ENCODE measurements around the gene WEE1. TPM values are rescaled to one million over a fixed set of nuclear protein-coding genes. Genes with fewer than 3 reads are reported as not detected.

Gene WEE1
- total and polyA plus RNA-seq, 10 of the 15 experiments (the other 5 are each of a cell fraction or from before 2014, with no cell fraction given): 13.8 to 69.5 (median 45.4) TPM

DNA sequence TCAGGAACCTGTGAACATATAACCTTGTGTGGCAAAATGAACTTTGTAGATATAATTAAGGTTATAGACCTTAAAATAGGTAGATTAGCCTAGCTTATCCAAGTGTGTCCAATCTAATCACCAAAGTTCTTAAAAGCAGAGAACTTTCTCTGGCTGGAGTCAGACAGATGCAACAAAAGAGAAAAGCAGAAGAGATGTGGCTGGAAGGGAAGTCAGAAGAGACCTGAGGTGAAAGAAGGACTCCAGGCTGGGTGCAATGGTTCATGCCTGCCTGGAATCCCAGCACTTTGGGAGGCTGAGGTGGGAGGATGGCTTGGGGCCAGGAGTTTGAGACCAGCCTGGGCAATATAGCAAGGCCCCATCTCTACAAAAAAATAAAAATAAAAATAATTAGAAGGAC lies 51.0 kb downstream of the WEE1 start (continued):
- TF ChIP-seq, protein P1, sequence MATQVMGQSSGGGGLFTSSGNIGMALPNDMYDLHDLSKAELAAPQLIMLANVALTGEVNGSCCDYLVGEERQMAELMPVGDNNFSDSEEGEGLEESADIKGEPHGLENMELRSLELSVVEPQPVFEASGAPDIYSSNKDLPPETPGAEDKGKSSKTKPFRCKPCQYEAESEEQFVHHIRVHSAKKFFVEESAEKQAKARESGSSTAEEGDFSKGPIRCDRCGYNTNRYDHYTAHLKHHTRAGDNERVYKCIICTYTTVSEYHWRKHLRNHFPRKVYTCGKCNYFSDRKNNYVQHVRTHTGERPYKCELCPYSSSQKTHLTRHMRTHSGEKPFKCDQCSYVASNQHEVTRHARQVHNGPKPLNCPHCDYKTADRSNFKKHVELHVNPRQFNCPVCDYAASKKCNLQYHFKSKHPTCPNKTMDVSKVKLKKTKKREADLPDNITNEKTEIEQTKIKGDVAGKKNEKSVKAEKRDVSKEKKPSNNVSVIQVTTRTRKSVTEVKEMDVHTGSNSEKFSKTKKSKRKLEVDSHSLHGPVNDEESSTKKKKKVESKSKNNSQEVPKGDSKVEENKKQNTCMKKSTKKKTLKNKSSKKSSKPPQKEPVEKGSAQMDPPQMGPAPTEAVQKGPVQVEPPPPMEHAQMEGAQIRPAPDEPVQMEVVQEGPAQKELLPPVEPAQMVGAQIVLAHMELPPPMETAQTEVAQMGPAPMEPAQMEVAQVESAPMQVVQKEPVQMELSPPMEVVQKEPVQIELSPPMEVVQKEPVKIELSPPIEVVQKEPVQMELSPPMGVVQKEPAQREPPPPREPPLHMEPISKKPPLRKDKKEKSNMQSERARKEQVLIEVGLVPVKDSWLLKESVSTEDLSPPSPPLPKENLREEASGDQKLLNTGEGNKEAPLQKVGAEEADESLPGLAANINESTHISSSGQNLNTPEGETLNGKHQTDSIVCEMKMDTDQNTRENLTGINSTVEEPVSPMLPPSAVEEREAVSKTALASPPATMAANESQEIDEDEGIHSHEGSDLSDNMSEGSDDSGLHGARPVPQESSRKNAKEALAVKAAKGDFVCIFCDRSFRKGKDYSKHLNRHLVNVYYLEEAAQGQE (IDR thresholded peaks at IDR 0.05; ENCODE audit: low read depth, low read length): no peak
- TF ChIP-seq POLR2AphosphoS5 (IDR thresholded peaks at IDR 0.05; ENCODE audit: low read length) (no peak), ZSCAN29 (IDR thresholded peaks at IDR 0.05) (no peak)

GRCh38 chr11:9625162-9625561 lies 51.7 kb downstream of the WEE1 start:
- H3K4me2 ChIP-seq (ENCODE audit: control insufficient read depth, insufficient read depth): no peak overlapping the region
- no peak for FAIRE-seq
- H3K27ac ChIP-seq (ENCODE audit: control insufficient read depth, insufficient read depth): no peak overlapping the region
- H3K36me3 ChIP-seq (ENCODE audit: control insufficient read depth in 2 of 2, insufficient read depth in 2 of 2, low read length in 1 of 2): no peaks in the 10 kb centered on the region
- 88% methylated on average over 6 of the region's 6 CpGs for WGBS (ENCODE audit: insufficient coverage, insufficient replicate concordance, low lambda C conversion rate, missing lambda C conversion rate)
- no peaks in the 10 kb centered on the region for H4K20me1 ChIP-seq (ENCODE audit: control insufficient read depth, insufficient read depth)
- peaks cover 36% of the 10 kb centered on the region for H3K4me1 ChIP-seq (ENCODE audit: control insufficient read depth, insufficient read depth, low read length)
- no peaks in the 10 kb centered on the region; the same call in 2 of the 3 replicates for H3K9me3 ChIP-seq (replicated peaks; ENCODE audit: control insufficient read depth, insufficient read depth, low read length)
- no peak for ATAC-seq
- H2AFZ ChIP-seq (ENCODE audit: control insufficient read depth, low read depth, low read length): no peak overlapping the region
- no peak overlapping the region for H3K4me3 ChIP-seq
- H3K27me3 ChIP-seq (replicated peaks in 1 of 2; ENCODE audit: control insufficient read depth in 2 of 2, insufficient read depth in 2 of 2, low read length in 1 of 2): no peaks in the 10 kb centered on the region
- BruUV-seq (replicated peaks): no TSS peak
- RAD21 ChIA-PET (ENCODE audit: unreplicated experiment): no interaction called here
- POLR2A ChIA-PET: no interaction called here
- no peaks in the 10 kb centered on the region for H3K79me2 ChIP-seq (ENCODE audit: control insufficient read depth, insufficient read depth, low read length)
- SMC1A ChIA-PET (ENCODE audit: uncharacterized antibody, unreplicated experiment): interaction anchor here (1.5 kb wide), 1 partner anchor 40 kb away, joined by 3 read pairs; no protein-coding TSS in a partner anchor
- no peak overlapping the region for H3K9ac ChIP-seq (ENCODE audit: control insufficient read depth, insufficient read depth, low read length)
- in situ Hi-C loops (cut with MboI) (no loop called here), intact Hi-C loops (cut with micrococcal nuclease; ENCODE audit: unreplicated experiment) (no loop called here)
- no peak for DNase-seq (ENCODE audit: low read depth, low spot score)
- CTCF ChIA-PET: no interaction called here
- TF ChIP-seq YBX1 (IDR thresholded peaks at IDR 0.05): no peak
- TF ChIP-seq, protein P2, sequence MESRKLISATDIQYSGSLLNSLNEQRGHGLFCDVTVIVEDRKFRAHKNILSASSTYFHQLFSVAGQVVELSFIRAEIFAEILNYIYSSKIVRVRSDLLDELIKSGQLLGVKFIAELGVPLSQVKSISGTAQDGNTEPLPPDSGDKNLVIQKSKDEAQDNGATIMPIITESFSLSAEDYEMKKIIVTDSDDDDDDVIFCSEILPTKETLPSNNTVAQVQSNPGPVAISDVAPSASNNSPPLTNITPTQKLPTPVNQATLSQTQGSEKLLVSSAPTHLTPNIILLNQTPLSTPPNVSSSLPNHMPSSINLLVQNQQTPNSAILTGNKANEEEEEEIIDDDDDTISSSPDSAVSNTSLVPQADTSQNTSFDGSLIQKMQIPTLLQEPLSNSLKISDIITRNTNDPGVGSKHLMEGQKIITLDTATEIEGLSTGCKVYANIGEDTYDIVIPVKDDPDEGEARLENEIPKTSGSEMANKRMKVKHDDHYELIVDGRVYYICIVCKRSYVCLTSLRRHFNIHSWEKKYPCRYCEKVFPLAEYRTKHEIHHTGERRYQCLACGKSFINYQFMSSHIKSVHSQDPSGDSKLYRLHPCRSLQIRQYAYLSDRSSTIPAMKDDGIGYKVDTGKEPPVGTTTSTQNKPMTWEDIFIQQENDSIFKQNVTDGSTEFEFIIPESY (IDR thresholded peaks at IDR 0.05): no peak
- TF ChIP-seq DPF2 (IDR thresholded peaks at IDR 0.05): no peak
- TF ChIP-seq, protein P3, sequence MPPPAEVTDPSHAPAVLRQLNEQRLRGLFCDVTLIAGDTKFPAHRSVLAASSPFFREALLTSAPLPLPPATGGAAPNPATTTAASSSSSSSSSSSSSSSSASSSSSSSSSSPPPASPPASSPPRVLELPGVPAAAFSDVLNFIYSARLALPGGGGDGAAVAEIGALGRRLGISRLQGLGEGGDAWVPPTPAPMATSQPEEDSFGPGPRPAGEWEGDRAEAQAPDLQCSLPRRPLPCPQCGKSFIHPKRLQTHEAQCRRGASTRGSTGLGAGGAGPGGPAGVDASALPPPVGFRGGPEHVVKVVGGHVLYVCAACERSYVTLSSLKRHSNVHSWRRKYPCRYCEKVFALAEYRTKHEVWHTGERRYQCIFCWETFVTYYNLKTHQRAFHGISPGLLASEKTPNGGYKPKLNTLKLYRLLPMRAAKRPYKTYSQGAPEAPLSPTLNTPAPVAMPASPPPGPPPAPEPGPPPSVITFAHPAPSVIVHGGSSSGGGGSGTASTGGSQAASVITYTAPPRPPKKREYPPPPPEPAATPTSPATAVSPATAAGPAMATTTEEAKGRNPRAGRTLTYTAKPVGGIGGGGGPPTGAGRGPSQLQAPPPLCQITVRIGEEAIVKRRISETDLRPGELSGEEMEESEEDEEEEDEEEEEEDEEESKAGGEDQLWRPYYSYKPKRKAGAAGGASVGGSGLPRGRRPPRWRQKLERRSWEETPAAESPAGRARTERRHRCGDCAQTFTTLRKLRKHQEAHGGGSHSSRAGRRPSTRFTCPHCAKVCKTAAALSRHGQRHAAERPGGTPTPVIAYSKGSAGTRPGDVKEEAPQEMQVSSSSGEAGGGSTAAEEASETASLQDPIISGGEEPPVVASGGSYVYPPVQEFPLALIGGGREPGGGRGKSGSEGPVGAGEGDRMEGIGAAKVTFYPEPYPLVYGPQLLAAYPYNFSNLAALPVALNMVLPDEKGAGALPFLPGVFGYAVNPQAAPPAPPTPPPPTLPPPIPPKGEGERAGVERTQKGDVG (CRISPR knock-in tag; IDR thresholded peaks at IDR 0.05): no peak
- no peak for TF ChIP-seq BHLHE40 (IDR thresholded peaks at IDR 0.05; ENCODE audit: borderline replicate concordance in 1 of 2, low read depth in 2 of 2, low read length in 1 of 2)
- TF ChIP-seq NFYA (IDR thresholded peaks at IDR 0.05; ENCODE audit: borderline replicate concordance, low read depth, low read length): no peak
- TF ChIP-seq PML (IDR thresholded peaks at IDR 0.05; ENCODE audit: low read length): no peak
- TF ChIP-seq NFIC (IDR thresholded peaks at IDR 0.05; ENCODE audit: low read depth, low read length): no peak
- no peak for TF ChIP-seq SUZ12 (IDR thresholded peaks at IDR 0.05; ENCODE audit: unreplicated experiment)
- TF ChIP-seq NFXL1 (IDR thresholded peaks at IDR 0.05; ENCODE audit: borderline replicate concordance): no peak

Measured in GM12878 (cell line).